Measurements from ENCODE around the gene AKAP12.
A peak's percentile ranks its signal among the peaks of the same experiment; 100 is the strongest.
"Not testable (repeated sequence)": the region's sequence is repeated elsewhere in the genome, so short reads cannot be mapped to it uniquely, and the experiment has no call there.

Gene AKAP12

DNA sequence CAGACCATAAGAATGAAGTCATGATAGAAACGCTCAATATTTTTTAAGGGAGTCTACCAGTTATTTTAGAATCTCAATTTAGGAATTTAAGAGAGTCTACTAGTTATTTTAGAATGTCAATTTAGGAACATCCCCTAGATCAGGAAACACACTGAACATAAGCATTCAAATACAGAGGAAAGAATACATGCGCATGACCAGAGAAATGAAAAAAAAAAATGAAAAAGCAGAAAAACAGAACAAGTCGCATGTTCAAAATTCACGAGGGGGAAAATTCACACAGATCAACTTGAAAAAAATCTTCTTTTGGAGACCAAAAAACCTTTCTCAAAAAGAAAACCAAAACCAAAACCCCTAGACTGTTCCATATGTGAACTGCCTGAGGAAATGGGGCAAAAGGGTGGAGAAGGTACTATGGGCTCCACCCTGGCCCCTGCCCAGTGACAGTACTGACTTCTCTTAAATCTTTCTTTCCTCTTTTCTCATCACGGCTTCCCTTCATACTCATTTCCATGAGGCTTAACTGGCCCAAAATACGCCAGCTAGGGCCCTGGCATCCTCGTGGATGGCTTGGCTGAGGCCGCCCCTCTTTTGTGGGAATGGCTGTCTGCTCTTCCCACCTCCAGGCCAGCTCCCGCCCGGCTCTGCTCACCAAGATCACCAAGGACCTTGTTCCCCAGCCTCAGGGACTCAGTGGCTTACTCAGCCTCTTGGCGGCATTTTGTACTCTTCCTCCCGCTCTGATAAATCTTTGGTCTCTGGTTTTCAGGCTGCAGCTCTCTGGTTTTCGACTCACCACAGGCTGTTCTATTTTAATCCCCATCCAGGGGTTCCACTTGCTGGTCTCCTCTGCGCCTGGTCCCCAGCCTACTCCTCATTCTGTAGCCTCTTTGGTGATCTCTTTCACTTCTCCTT is 140.4 kb downstream of the AKAP12 start:
- no peak for DNase-seq (ENCODE audit: low spot score)

- DNase-seq (ENCODE audit: low spot score) = no peak
These were observed 141.1 kb downstream of the AKAP12 start for GRCh38 chr6:151380848-151381205.

- no peak for DNase-seq (ENCODE audit: low spot score)
These were observed 142.0 kb downstream of the AKAP12 start for GRCh38 chr6:151381722-151382121.

DNA sequence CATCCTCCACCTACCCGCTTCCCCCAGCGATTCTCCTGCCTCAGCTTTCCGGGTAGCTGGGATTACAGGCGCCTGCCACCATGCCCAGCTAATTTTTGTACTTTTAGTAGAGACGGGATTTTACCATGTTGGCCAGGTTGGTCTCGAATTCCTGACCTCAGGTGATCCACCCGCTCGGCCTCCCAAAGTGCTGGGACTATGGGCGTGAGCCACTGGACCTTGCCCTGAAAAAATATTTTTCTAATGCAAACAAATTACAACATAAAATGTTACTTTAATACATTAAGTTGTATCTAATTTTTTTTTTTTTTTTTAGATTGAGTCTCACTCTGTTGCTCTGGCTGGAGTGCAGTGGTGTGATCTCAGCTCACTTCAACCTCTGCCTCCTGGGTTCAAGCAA is 142.9 kb downstream of the AKAP12 start:
- not testable (repeated sequence) for DNase-seq (ENCODE audit: low spot score)

DNA sequence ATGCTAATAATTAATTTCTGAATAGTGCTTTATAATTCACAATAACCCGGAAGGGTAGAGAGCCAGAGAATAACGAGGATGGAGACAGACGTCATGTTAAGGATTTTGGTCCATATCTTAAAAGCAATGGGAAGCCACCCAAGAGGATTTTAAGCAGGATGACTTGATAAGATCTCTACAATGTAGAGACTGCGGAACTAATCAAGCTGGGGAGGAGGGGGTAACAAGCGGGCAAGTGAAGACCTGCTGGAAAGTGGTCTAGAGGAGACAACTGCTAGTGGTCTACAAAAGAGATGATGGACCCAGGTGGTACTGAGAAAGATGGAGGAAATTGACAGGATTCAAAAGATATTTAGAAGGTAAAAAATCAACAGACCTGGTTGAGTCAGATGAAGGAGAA is 144.4 kb downstream of the AKAP12 start:
- DNase-seq (ENCODE audit: low spot score) = no peak

DNA sequence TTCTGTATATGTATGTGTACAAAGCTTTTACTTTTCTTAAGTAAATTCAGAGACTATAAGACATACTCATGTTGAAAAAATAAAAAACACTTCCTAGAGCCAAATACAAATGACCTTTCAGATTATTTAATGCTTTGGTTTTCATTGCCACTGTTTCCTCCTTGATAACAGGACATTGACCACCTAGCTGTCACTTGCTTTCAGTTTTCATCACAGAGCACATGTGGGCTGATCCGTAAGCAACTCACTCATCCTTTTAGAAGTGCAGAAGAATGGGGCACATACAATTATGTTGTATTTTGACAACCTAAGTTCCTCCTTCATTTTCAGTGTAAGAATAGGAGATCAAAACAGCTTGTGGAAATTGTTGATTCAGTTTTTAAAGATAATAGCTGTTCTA is 145.4 kb downstream of the AKAP12 start:
- DNase-seq (ENCODE audit: low spot score) = no peak

GRCh38 chr6:151387175-151387970 is 147.6 kb downstream of the AKAP12 start:
- no peak for DNase-seq (ENCODE audit: low spot score)

DNA sequence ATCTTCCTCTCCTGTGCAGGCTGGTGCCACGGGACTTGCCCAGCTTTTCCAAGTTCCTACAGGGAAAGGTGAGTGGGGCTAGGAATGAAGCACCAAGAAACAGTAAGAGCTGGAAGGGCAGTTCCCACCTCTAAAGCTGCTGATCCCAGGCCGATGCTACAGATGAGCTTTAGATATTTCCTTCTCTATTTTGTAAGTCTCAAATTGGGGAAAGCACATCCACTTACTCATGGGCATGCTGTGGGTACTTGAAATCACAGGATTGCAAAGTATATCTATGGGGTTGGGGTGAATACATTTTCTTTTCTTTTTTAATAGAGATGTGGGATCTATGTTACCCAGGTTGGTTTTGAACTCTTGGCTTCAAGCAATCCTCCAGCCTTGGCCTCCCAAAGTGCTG is 148.5 kb downstream of the AKAP12 start:
- DNase-seq (ENCODE audit: low spot score) = no peak

- no peak for DNase-seq (ENCODE audit: low spot score)
These were observed 149.3 kb downstream of the AKAP12 start for GRCh38 chr6:151388997-151389617.

DNA sequence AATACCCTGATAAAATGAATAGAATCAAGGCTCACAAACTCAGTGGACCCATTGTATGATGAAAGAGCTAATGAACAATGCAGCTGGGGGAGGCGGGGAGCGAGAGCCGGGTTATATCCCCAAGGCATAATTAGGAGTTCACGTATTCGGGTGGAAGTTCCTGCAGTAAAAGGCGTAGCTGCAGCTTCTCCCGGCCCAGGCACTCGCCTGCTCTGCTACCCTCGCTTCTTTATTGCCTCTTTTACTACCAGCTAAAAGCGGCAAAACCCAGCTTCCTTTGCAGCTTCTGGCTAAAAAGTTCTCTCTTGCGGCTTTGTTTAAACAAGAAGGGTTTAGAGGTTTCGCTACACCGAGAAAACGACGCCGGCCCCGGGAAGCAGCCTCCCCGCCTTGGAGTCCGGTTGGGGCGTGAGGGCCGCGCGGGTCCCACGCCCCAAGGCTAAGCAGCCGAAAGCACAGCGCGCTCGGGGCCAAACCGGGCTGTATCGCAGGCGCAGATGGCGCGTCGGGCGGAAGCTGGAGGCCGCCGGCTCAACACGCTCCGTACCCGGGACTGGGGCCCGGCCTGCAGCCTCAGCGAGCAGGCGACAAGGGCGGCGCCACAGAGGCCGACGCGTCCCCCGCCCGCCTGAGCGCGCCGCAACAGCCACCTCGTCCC is 150.0 kb downstream of the AKAP12 start:
- peak; percentile 64 for DNase-seq (ENCODE audit: low spot score)

DNA sequence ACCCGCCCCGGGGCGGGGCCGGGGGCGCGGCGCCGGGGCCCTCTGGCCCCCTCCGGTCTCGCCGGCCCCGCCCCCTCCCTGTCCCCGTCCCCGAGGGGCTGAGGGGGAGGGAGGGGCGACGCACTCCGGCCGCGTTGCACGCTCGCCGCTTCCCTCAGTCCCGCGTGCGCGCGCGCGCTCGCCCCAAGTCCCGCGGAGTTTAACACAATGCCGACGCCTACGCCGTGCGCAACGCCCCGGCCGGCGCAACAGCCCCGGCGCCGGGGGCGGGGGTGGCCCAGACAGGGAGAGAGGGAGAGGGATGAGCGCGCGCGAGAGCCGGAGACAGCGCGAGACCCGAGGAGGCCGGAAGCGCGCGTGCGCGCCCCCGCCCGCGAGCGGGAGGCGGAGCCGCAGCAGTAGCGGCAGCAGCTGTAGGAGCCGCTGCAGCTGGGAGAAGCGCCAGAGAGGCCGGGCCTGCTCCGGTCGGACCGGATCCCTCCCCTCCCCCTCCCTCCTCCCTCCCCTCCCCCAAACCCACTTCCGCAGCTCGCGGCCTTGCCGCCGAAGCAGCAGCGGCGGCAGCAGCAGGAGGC is 150.6 kb downstream of the AKAP12 start:
- DNase-seq (ENCODE audit: low spot score) = peak; percentile 94

- peak; percentile 73 for DNase-seq (ENCODE audit: low spot score)
These were observed 151.2 kb downstream of the AKAP12 start for GRCh38 chr6:151390851-151391470.

- DNase-seq (ENCODE audit: low spot score) = peak; percentile 67
These were observed 152.0 kb downstream of the AKAP12 start, which contains the start of gene ZBTB2 for GRCh38 chr6:151391471-151392413. TSS of gene ZBTB2 (minus strand) at chr6:151391559. CDS start at chr6:151373637, 17,922 bp downstream.

GRCh38 chr6:151392427-151392826 is 152.7 kb downstream of the AKAP12 start:
- no peak for DNase-seq (ENCODE audit: low spot score)

GRCh38 chr6:151393410-151393809 is 153.6 kb downstream of the AKAP12 start:
- DNase-seq (ENCODE audit: low spot score) = no peak

- no peak for DNase-seq (ENCODE audit: low spot score)
These were observed 159.9 kb downstream of the AKAP12 start for GRCh38 chr6:151399679-151400078.

DNA sequence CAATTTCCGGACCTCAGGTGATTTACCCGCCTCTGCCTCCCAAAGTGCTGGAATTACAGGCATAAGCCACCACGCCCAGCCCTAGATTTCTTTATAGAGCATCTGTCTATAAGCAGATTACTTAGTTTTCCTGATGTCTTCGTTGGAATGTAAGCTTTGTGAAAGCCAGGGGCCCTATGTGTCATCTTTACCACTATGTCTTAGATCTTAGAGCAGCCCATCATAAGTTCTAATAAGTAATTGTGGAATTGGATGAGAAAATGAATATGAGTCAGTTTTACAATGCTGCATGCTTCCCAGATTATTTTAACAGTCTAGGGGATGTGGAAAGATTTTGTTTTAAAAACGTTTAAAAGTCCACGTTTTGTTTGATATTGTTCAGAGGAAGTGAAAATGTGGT is 160.7 kb downstream of the AKAP12 start:
- no peak for DNase-seq (ENCODE audit: low spot score)

- DNase-seq (ENCODE audit: low spot score) = no peak
These were observed 162.5 kb downstream of the AKAP12 start for GRCh38 chr6:151402228-151402627.

DNA sequence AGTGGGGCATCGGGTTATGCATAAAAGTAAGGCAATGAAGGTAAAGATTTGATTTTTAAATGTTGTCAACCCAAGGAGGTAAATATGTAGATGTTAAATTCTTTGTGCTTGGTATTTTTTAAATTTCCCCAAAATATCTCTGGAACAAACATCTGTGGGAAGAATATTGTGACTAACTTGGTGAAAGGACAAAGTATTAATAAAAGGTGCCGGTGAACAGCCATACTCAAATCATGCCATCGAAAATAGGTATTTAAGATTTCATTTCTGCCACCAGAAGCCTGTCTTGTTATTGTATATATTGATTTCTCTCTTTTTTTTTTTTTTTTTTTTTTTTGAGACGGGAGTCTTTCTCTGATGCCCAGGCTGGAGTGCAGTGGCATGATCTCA is 164.1 kb downstream of the AKAP12 start:
- DNase-seq (ENCODE audit: low spot score) = no peak
